ENCODE measurements around the gene KLF17.
"Not testable (repeated sequence)": the region's sequence is repeated elsewhere in the genome, so short reads cannot be mapped to it uniquely, and the experiment has no call there.

KLF17 gene

DNA sequence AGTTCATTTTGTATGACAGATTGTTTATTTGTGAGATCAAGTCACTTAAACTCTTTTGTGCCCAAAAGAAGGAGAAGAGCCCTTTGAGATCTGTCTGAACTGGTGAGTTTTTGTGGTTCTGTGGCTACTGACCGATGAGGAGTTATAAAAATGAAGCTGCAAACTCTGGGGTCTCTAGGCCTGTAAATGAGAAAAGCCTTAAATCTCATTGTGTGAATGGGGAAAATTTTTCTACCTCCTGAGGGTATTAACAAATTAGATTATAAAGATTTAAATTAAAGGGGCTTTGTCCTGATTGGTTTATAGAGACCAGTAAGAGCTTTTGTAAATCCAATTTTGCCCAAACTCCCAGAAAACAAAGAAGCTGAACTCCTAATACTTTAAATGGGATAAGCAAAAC is 9.7 kb upstream of the KLF17 start:
- in situ Hi-C loops (cut with MboI; ENCODE audit: low sequenced_read_pairs) = no loop called here

GRCh38 chr1:44110916-44111315 is 7.7 kb upstream of the KLF17 start:
- in situ Hi-C loops (cut with MboI; ENCODE audit: low sequenced_read_pairs) = no loop called here

- in situ Hi-C loops (cut with MboI; ENCODE audit: low sequenced_read_pairs) = no loop called here
These were observed 6.8 kb upstream of the KLF17 start for GRCh38 chr1:44111861-44112260.

DNA sequence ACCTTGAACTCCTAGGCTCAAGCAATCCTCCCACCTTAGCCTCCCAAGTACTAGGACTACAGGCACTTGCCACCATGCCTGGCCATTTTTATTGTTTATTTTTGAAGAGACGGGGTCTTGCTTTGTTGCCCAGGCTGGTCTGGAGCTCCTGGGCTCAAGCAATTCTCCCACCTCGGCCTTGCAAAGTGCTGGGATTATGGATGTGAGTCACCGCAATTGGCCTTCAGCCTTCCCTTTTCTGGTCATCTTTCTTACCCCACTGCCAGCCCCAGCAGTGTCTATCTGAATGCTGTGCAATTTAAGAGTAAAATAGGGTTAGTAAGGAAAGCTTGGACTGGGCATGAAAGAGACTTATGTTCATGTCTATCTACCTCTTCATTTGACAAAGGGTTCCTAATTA is 6.1 kb upstream of the KLF17 start:
- in situ Hi-C loops (cut with MboI; ENCODE audit: low sequenced_read_pairs) = no loop called here

GRCh38 chr1:44113095-44113609 is 5.5 kb upstream of the KLF17 start:
- in situ Hi-C loops (cut with MboI; ENCODE audit: low sequenced_read_pairs) = no loop called here

- in situ Hi-C loops (cut with MboI; ENCODE audit: low sequenced_read_pairs) = no loop called here
These were observed 4.5 kb upstream of the KLF17 start for GRCh38 chr1:44114098-44114497.

DNA sequence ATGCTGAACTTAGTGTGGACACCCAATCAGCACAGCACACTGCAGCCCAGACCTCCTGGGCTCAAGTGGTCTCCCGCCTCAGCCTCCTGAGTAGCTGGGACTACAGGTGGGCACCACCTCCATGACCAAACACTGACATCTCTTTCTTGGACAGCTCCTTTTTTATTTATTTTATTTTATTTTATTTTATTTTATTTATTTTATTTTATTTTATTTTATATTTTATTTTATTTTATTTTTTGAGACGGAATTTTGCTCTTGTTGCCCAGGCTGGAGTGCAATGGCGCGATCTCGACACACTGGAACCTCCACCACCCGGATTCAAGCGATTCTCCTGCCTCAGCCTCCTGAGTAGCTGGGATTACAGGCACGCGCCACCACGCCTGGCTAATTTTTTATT is 1.3 kb upstream of the KLF17 start:
- in situ Hi-C loops (cut with MboI; ENCODE audit: low sequenced_read_pairs) = not testable (repeated sequence)

GRCh38 chr1:44119525-44119924 is 904 bp downstream of the KLF17 start:
- in situ Hi-C loops (cut with MboI; ENCODE audit: low sequenced_read_pairs) = no loop called here

GRCh38 chr1:44120398-44120949 is 1.9 kb downstream of the KLF17 start:
- in situ Hi-C loops (cut with MboI; ENCODE audit: low sequenced_read_pairs) = no loop called here

- in situ Hi-C loops (cut with MboI; ENCODE audit: low sequenced_read_pairs) = no loop called here
These were observed 11.2 kb downstream of the KLF17 start for GRCh38 chr1:44129616-44130500.

- in situ Hi-C loops (cut with MboI; ENCODE audit: low sequenced_read_pairs) = no loop called here
These were observed 12.8 kb downstream of the KLF17 start for GRCh38 chr1:44131411-44131810.

GRCh38 chr1:44134071-44134920 is 15.7 kb downstream of the KLF17 start:
- in situ Hi-C loops (cut with MboI; ENCODE audit: low sequenced_read_pairs) = no loop called here

GRCh38 chr1:44135886-44136285 is 17.3 kb downstream of the KLF17 start:
- in situ Hi-C loops (cut with MboI; ENCODE audit: low sequenced_read_pairs) = no loop called here

GRCh38 chr1:44138239-44138638 is 19.6 kb downstream of the KLF17 start:
- in situ Hi-C loops (cut with MboI; ENCODE audit: low sequenced_read_pairs) = no loop called here

DNA sequence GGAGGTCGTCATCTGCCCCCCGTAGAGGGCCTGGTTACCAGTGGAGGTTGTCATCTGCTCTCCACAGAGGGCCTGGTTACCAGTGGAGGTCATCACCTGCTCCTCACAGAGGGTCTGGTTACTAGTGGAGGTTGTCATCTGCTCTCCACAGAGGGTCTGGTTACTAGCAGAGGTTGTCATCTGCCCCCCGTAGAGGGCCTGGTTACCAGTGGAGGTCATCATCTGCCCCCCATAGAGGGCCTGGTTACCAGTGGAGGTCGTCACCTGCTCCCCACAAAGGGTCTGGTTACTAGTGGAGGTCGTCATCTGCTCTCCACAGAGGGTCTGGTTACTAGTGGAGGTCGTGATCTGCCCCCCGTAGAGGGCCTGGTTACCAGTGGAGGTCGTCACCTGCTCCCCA is 20.9 kb downstream of the KLF17 start:
- in situ Hi-C loops (cut with MboI; ENCODE audit: low sequenced_read_pairs) = not testable (repeated sequence)

DNA sequence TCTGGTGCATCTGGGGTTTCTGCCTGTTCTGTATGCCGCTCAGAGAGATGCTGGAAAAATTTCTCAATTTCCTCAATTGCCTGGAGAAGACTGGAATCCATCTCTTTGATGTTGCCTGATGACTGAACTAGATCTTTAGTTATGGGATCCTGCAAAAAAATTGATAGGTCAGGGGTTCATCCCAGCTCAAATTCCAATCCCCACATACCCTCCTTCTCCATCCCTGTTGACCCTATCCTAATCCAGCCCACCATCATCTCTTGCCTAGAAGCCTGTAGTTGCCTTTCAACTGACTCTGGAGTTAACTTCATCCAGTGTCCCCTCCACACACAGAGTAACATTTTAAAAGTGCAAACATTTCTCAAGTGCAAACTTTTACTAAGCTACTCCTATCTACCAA is 22.9 kb downstream of the KLF17 start, which contains the start of gene KLF18:
TSS of gene KLF18 (minus strand) at position 101 of the 400 bp plus-strand sequence. CDS start at position 101, 0 bp downstream.
- in situ Hi-C loops (cut with MboI; ENCODE audit: low sequenced_read_pairs) = no loop called here

GRCh38 chr1:44144962-44145756 is 26.5 kb downstream of the KLF17 start:
- in situ Hi-C loops (cut with MboI; ENCODE audit: low sequenced_read_pairs) = no loop called here

- in situ Hi-C loops (cut with MboI; ENCODE audit: low sequenced_read_pairs) = no loop called here
These were observed 28.1 kb downstream of the KLF17 start for GRCh38 chr1:44146536-44147361.

GRCh38 chr1:44147582-44147981 is 29.0 kb downstream of the KLF17 start:
- in situ Hi-C loops (cut with MboI; ENCODE audit: low sequenced_read_pairs) = no loop called here

DNA sequence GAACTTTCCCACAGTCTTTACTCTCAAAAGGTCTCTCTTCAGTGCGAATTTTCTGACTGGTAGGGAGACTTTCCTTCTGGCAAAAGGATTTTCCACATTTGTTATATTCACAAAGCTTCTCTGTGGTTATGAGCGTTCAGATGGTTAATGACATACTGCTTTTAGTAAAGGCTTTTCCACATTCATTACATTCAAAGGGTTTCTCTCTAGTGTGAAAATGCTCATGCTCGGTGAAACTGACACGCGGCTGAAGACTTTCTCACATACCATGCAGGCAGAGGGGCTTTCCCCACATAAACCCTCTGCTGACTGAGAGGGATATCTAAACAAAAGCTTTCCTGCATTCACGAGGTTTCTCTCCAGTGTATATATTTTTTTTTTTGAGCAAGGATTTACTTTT is 32.7 kb downstream of the KLF17 start:
- in situ Hi-C loops (cut with MboI; ENCODE audit: low sequenced_read_pairs) = no loop called here

Data from hTERT RPE-1 (cell line).